MCF 10A (cell line): ENCODE results near the gene STOM. TPM values are rescaled to one million over a fixed set of nuclear protein-coding genes. Genes with fewer than 3 reads are reported as not detected.
A peak's percentile ranks its signal among the peaks of the same experiment; 100 is the strongest.

ENCODE experiments used
- BruUV-seq: library from RNA; stranded (reverse); fragments of 400-500 nt; replicated peaks from 2 replicates; lab custom pipeline; 2021; lab: Mats Ljungman, UMichigan
- CTCF ChIA-PET: fragments of 300-600 bp; sonication (Branson Sonifier 250); formaldehyde crosslinking; extraction: SDS; loops from one replicate; lab custom pipeline; 2021; ENCODE audit warnings: antibody characterized with exemption, inconsistent platforms; lab: Yijun Ruan, JAX
- POLR2A ChIA-PET: fragments of 300-600, 350-650 bp; sonication (Branson Sonifier 250); formaldehyde crosslinking; extraction: SDS; loops from one replicate; lab custom pipeline; 2020; ENCODE audit warnings: antibody characterized with exemption, inconsistent platforms; lab: Yijun Ruan, JAX
- DNase-seq: peaks from one replicate; pipeline ENCODE4 v3.0.0-alpha.2; 2018; ENCODE audit not compliant: unreplicated experiment
- H3K27ac Mint-ChIP-seq: one replicate; pipeline ENCODE4 v1.8.0; 2022; ENCODE audit warnings: mild to moderate bottlenecking, low read depth, mixed read lengths; ENCODE audit not compliant: unreplicated experiment
- H3K27me3 Mint-ChIP-seq: one replicate; pipeline ENCODE4 v1.8.0; 2022; ENCODE audit warnings: mixed read lengths; ENCODE audit not compliant: insufficient read depth, unreplicated experiment
- H3K36me3 Mint-ChIP-seq: one replicate; pipeline ENCODE4 v1.8.0; 2022; ENCODE audit warnings: mild to moderate bottlenecking, moderate library complexity, mixed read lengths; ENCODE audit not compliant: insufficient read depth, unreplicated experiment
- H3K4me1 Mint-ChIP-seq: one replicate; pipeline ENCODE4 v1.8.0; 2022; ENCODE audit warnings: mixed read lengths; ENCODE audit not compliant: insufficient read depth, unreplicated experiment
- H3K4me3 Mint-ChIP-seq: one replicate; pipeline ENCODE4 v1.8.0; 2022; ENCODE audit warnings: mild to moderate bottlenecking, moderate library complexity, mixed read lengths; ENCODE audit not compliant: unreplicated experiment
- H3K9me3 Mint-ChIP-seq: one replicate; pipeline ENCODE4 v1.8.0; 2022; ENCODE audit warnings: mixed read lengths; ENCODE audit not compliant: unreplicated experiment
- CTCF ChIP-seq: fragments of 200-600 bp; IDR thresholded peaks from one replicate; pipeline ENCODE4 v1.8.0; 2022; ENCODE audit warnings: antibody characterized with exemption, mild to moderate bottlenecking; ENCODE audit not compliant: unreplicated experiment
- intact Hi-C: fragments of 100-400 bp; cut with micrococcal nuclease; formaldehyde crosslinking; loops from 2 replicates; pipeline ENCODE4 v1.14.1; 2022
- total RNA-seq: library from RNA; stranded (reverse); gene quantifications from 2 replicates; pipeline ENCODE4 v1.2.3, GENCODE V29; 2022

The STOM gene
- total RNA-seq, 1 experiment from 2014 or later, result 231 TPM

GRCh38 chr9:121353241-121354061 lies 16.6 kb downstream of the STOM start:
- intact Hi-C loops, result no loop called here
- Mint-ChIP-seq H3K36me3 (peaks cover 96% of the 10 kb centered on the region), H3K27me3 (no peaks in the 10 kb centered on the region), H3K4me1 (peaks cover 68% of the 10 kb centered on the region), H3K4me3 (no peak overlapping the region), H3K9me3 (no peaks in the 10 kb centered on the region), H3K27ac (no peak overlapping the region)
- TF ChIP-seq CTCF, result no peak
- no peak for DNase-seq
- ChIA-PET CTCF (interaction anchor here (0.6 to 2.3 kb wide), 9 partner anchors 9 to 141 kb away, joined by 3 to 12 read pairs (median 4); no protein-coding TSS in a partner anchor), POLR2A (interaction anchor here (0.9 to 1.6 kb wide), 3 partner anchors 9 to 19 kb away, joined by 3 read pairs; no protein-coding TSS in a partner anchor)
- no TSS peak for BruUV-seq

GRCh38 chr9:121350993-121351561 lies 19.0 kb downstream of the STOM start:
- DNase-seq, result peak; percentile 90
- no peak overlapping the region for H3K4me3 Mint-ChIP-seq
- no peak overlapping the region for H3K27ac Mint-ChIP-seq
- no peak for TF ChIP-seq CTCF
- H3K27me3 Mint-ChIP-seq, result no peaks in the 10 kb centered on the region
- POLR2A ChIA-PET, result interaction anchor here (0.8 to 4.2 kb wide), 12 partner anchors 10 to 72 kb away, joined by 3 to 37 read pairs (median 6); no protein-coding TSS in a partner anchor
- H3K4me1 Mint-ChIP-seq, result peaks cover 52% of the 10 kb centered on the region
- peaks cover 100% of the 10 kb centered on the region for H3K36me3 Mint-ChIP-seq
- CTCF ChIA-PET, result interaction anchor here (0.6 to 4.5 kb wide), 10 partner anchors 14 to 182 kb away, joined by 3 to 29 read pairs (median 4); no protein-coding TSS in a partner anchor
- intact Hi-C loops, result no loop called here
- no TSS peak for BruUV-seq
- no peaks in the 10 kb centered on the region for H3K9me3 Mint-ChIP-seq

- no peak for DNase-seq
- ChIA-PET POLR2A (interaction anchor here (0.8 to 4.2 kb wide), 9 partner anchors 10 to 71 kb away, joined by 3 to 37 read pairs (median 10); no protein-coding TSS in a partner anchor), CTCF (interaction anchor here (0.7 to 4.5 kb wide), 4 partner anchors 12 to 30 kb away, joined by 3 to 29 read pairs (median 4); no protein-coding TSS in a partner anchor)
- no peaks in the 10 kb centered on the region for H3K9me3 Mint-ChIP-seq
- H3K27me3 Mint-ChIP-seq, result no peaks in the 10 kb centered on the region
- peaks cover 100% of the 10 kb centered on the region for H3K36me3 Mint-ChIP-seq
- H3K27ac Mint-ChIP-seq, result peak overlapping the region; percentile 65
- intact Hi-C loops, result no loop called here
- TF ChIP-seq CTCF, result no peak
- H3K4me3 Mint-ChIP-seq, result no peak overlapping the region
- BruUV-seq, result no TSS peak
- peaks cover 51% of the 10 kb centered on the region for H3K4me1 Mint-ChIP-seq
These were observed 20.0 kb downstream of the STOM start for GRCh38 chr9:121350036-121350435.

GRCh38 chr9:121349009-121349408 lies 21.0 kb downstream of the STOM start:
- BruUV-seq, result no TSS peak
- ChIA-PET POLR2A (interaction anchor here (1.4 to 4.2 kb wide), 6 partner anchors 9 to 63 kb away, joined by 3 to 37 read pairs (median 11); no protein-coding TSS in a partner anchor), CTCF (interaction anchor here (1.2 to 4.5 kb wide), 3 partner anchors 10 to 70 kb away, joined by 4 to 29 read pairs (median 5); no protein-coding TSS in a partner anchor)
- intact Hi-C loops, result loop anchor here (1.0 kb wide), 1 partner anchor 49 kb away; no protein-coding TSS in a partner anchor
- Mint-ChIP-seq H3K27me3 (no peaks in the 10 kb centered on the region), H3K27ac (no peak overlapping the region), H3K4me1 (peaks cover 51% of the 10 kb centered on the region), H3K9me3 (no peaks in the 10 kb centered on the region), H3K36me3 (peaks cover 100% of the 10 kb centered on the region), H3K4me3 (peak overlapping the region; percentile 29)
- no peak for DNase-seq
- no peak for TF ChIP-seq CTCF
